CD4-positive, alpha-beta T cell treated with Interleukin-17A for 4 hours (primary cell): ENCODE measurements around the gene MGMT.

ENCODE experiments used
- DNase-seq: peaks from one replicate; pipeline ENCODE4 v3.0.0-alpha.2; 2020; ENCODE audit warnings: mixed read lengths

Gene MGMT

GRCh38 chr10:129522041-129522585 is 55.1 kb downstream of the MGMT start:
- DNase-seq = no peak

GRCh38 chr10:129523031-129523722 is 56.1 kb downstream of the MGMT start:
- DNase-seq = no peak

- no peak for DNase-seq
These were observed 56.8 kb downstream of the MGMT start for GRCh38 chr10:129523723-129524316.

GRCh38 chr10:129524936-129525335 is 57.9 kb downstream of the MGMT start:
- DNase-seq = no peak

GRCh38 chr10:129525401-129525801 is 58.4 kb downstream of the MGMT start:
- no peak for DNase-seq

- no peak for DNase-seq
These were observed 59.9 kb downstream of the MGMT start for GRCh38 chr10:129526943-129527342.

- DNase-seq = no peak
These were observed 61.4 kb downstream of the MGMT start for GRCh38 chr10:129528376-129528978.

- DNase-seq = no peak
These were observed 63.5 kb downstream of the MGMT start for GRCh38 chr10:129530581-129530980.

- DNase-seq = no peak
These were observed 64.3 kb downstream of the MGMT start for GRCh38 chr10:129531195-129531968.

GRCh38 chr10:129531969-129532660 is 65.1 kb downstream of the MGMT start:
- DNase-seq = no peak

- no peak for DNase-seq
These were observed 65.8 kb downstream of the MGMT start for GRCh38 chr10:129532838-129533237.

GRCh38 chr10:129533281-129533680 is 66.2 kb downstream of the MGMT start:
- DNase-seq = no peak

- no peak for DNase-seq
These were observed 67.8 kb downstream of the MGMT start for GRCh38 chr10:129534826-129535225.

- no peak for DNase-seq
These were observed 69.3 kb downstream of the MGMT start for GRCh38 chr10:129536336-129536735.

GRCh38 chr10:129537151-129537550 is 70.1 kb downstream of the MGMT start:
- no peak for DNase-seq

- no peak for DNase-seq
These were observed 71.2 kb downstream of the MGMT start for GRCh38 chr10:129538236-129538635.

- DNase-seq = no peak
These were observed 74.2 kb downstream of the MGMT start for GRCh38 chr10:129541200-129541599.

- DNase-seq = no peak
These were observed 74.9 kb downstream of the MGMT start for GRCh38 chr10:129541748-129542487.

GRCh38 chr10:129542589-129542988 is 75.5 kb downstream of the MGMT start:
- DNase-seq = no peak

- DNase-seq = no peak
These were observed 77.5 kb downstream of the MGMT start for GRCh38 chr10:129544205-129545202.

GRCh38 chr10:129545261-129545660 is 78.2 kb downstream of the MGMT start:
- no peak for DNase-seq
